GM12878 (cell line): ENCODE results near the gene AGPAT2. TPM values are rescaled to one million over a fixed set of nuclear protein-coding genes. Genes with fewer than 3 reads are reported as not detected.

Source experiments
- ATAC-seq: fragments of 200-7000 bp; cut with Tn5 transposase; 3 replicates; pipeline ENCODE4 v1.9.1; 2020; ENCODE audit warnings: mild to moderate bottlenecking, moderate library complexity
- BruUV-seq: library from RNA; stranded (reverse); fragments of 400-500 nt; replicated peaks from 2 replicates; lab custom pipeline; 2021; lab: Mats Ljungman, UMichigan
- CTCF ChIA-PET: fragments of 300-600 bp; sonication (Branson Sonifier 250); formaldehyde crosslinking; extraction: SDS; loops from one replicate; lab custom pipeline; 2021; ENCODE audit warnings: inconsistent platforms; lab: Yijun Ruan, JAX
- POLR2A ChIA-PET: fragments of 350-600 bp; formaldehyde crosslinking; extraction: SDS; loops from one replicate; lab custom pipeline; 2021; ENCODE audit warnings: inconsistent platforms; lab: Charles Lee
- RAD21 ChIA-PET: fragments of 300-600 bp; sonication (Branson Sonifier 250); formaldehyde crosslinking; loops from one replicate; lab custom pipeline; 2023; ENCODE audit warnings: antibody characterized with exemption; ENCODE audit not compliant: unreplicated experiment; lab: Charles Lee
- SMC1A ChIA-PET: fragments of 300-600 bp; sonication (Branson Sonifier 250); formaldehyde crosslinking; loops from one replicate; lab custom pipeline; 2023; ENCODE audit not compliant: unreplicated experiment, uncharacterized antibody; lab: Charles Lee
- DNase-seq: peaks from one replicate; pipeline ENCODE4 v3.0.0-alpha.2; 2011; ENCODE audit warnings: low read depth, low spot score
- FAIRE-seq: peaks from 3 replicates; lab custom pipeline; 2011; peaks lifted over from hg19 to GRCh38; lab: Jason Lieb, UNC
- H2AFZ ChIP-seq: 2 replicates; pipeline ENCODE4 v1.6.0; 2011; ENCODE audit warnings: low read depth, low read length, control low read depth; ENCODE audit not compliant: control insufficient read depth
- H3K27ac ChIP-seq: 2 replicates; pipeline ENCODE4 v1.5.1; 2011; ENCODE audit warnings: control low read depth; ENCODE audit not compliant: control insufficient read depth, insufficient read depth
- H3K27me3 ChIP-seq, 2 experiments: replicated peaks in 1 of 2; 2 replicates each; pipeline versions ENCODE4 v1.6.0 to v1.6.1; 2011; ENCODE audit warnings: low read length in 1 of 2; ENCODE audit not compliant: control insufficient read depth in 2 of 2, insufficient read depth in 2 of 2
- H3K36me3 ChIP-seq, 2 experiments: 2 replicates each; pipeline ENCODE4 v1.5.1; 2011; ENCODE audit warnings: low read length in 1 of 2; ENCODE audit not compliant: control insufficient read depth in 2 of 2, insufficient read depth in 2 of 2
- H3K4me1 ChIP-seq: 2 replicates; pipeline ENCODE4 v1.6.1; 2011; ENCODE audit warnings: mild to moderate bottlenecking, low read length, moderate library complexity, mixed read lengths; ENCODE audit not compliant: control insufficient read depth, insufficient read depth
- H3K4me2 ChIP-seq: 2 replicates; pipeline ENCODE4 v1.6.0; 2011; ENCODE audit warnings: control low read depth; ENCODE audit not compliant: control insufficient read depth, insufficient read depth
- H3K4me3 ChIP-seq: fragments of 200-600 bp; sonication (generic); 2 replicates; pipeline ENCODE4 v1.5.1; 2016
- H3K79me2 ChIP-seq: 2 replicates; pipeline ENCODE4 v1.6.0; 2011; ENCODE audit warnings: low read length; ENCODE audit not compliant: control insufficient read depth, insufficient read depth
- H3K9ac ChIP-seq: 2 replicates; pipeline ENCODE4 v1.8.0; 2011; ENCODE audit warnings: low read length, control low read depth, mixed read lengths; ENCODE audit not compliant: control insufficient read depth, insufficient read depth
- H3K9me3 ChIP-seq: replicated peaks from 3 replicates; pipeline ENCODE4 v1.5.1; 2011; ENCODE audit warnings: mild to moderate bottlenecking, low read length; ENCODE audit not compliant: control insufficient read depth, insufficient read depth
- H4K20me1 ChIP-seq: 2 replicates; pipeline ENCODE4 v1.6.0; 2011; ENCODE audit not compliant: control insufficient read depth, insufficient read depth
- CHD2 ChIP-seq: IDR thresholded peaks from 2 replicates; pipeline ENCODE4 v1.6.1; 2011; ENCODE audit warnings: low read depth, low read length, improper control_type of control experiment, borderline replicate concordance
- ESRRA ChIP-seq: IDR thresholded peaks from 2 replicates; pipeline ENCODE4 v1.6.1; 2012; ENCODE audit warnings: mild to moderate bottlenecking, low read length, improper control_type of control experiment
- NFXL1 ChIP-seq: fragments of 450-650 bp; IDR thresholded peaks from 2 replicates; pipeline ENCODE4 v1.6.1; 2017; ENCODE audit warnings: antibody characterized with exemption, mild to moderate bottlenecking, borderline replicate concordance
- TARDBP ChIP-seq: IDR thresholded peaks from 2 replicates; pipeline ENCODE4 v1.6.1; 2016; ENCODE audit warnings: borderline replicate concordance
- ZBED1 ChIP-seq: IDR thresholded peaks from 2 replicates; pipeline ENCODE4 v1.6.1; 2016; ENCODE audit warnings: borderline replicate concordance
- ZNF24 ChIP-seq: fragments of 450-650 bp; IDR thresholded peaks from 2 replicates; pipeline ENCODE4 v1.6.1; 2017; ENCODE audit warnings: antibody characterized with exemption, mild to moderate bottlenecking
- ZNF384 ChIP-seq: IDR thresholded peaks from 2 replicates; pipeline ENCODE4 v1.6.1; 2012; ENCODE audit warnings: low read depth, mild to moderate bottlenecking, low read length, improper control_type of control experiment, borderline replicate concordance
- WGBS: methylation state at CpG from one replicate; pipeline ENCODE4 v1.1.6; 2016; ENCODE audit warnings: low lambda C conversion rate; ENCODE audit not compliant: insufficient replicate concordance, insufficient coverage; ENCODE audit errors: missing lambda C conversion rate; 5-methylcytosine and 5-hydroxymethylcytosine counted together
- in situ Hi-C: fragments of 300-500 bp; cut with MboI; formaldehyde crosslinking; loops from 9 replicates; pipeline ENCODE4 v1.14.3; 2018; ENCODE audit warnings: mixed read lengths
- intact Hi-C: fragments of 100-400 bp; cut with micrococcal nuclease; formaldehyde crosslinking; loops from one replicate; pipeline ENCODE4 v1.14.2; 2022; ENCODE audit not compliant: unreplicated experiment
- polyA plus RNA-seq, 11 experiments: library from polyadenylated mRNA; depleted of rRNA in 4 of 11; unstranded in 6 of 11; stranded (reverse) in 5 of 11; fragments of >200 nt; fragmentation: Nextera tagmentation in 4 of 11; fragmentation: Illumina TruSeq in 1 of 11; extraction: Ambion mirVana in 4 of 11; extraction: Trizol in 1 of 11; gene quantifications; 1 replicate in 1 of 11; 2 replicates in 10 of 11; pipeline versions ENCODE4 v1.2.1 to v1.2.3, GENCODE V29; 2011 to 2016; ENCODE audit warnings: inconsistent platforms in 2 of 11, missing spikeins in 2 of 11, low read depth in 1 of 11
- total RNA-seq, 4 experiments: library from RNA; depleted of rRNA in 3 of 4; stranded (reverse); fragments of >200 nt in 3 of 4; fragmentation: Illumina TruSeq in 1 of 4; extraction: Trizol in 1 of 4; gene quantifications; 2 replicates each; pipeline versions ENCODE4 v1.2.1 to v1.2.3, GENCODE V29; 2013 to 2021
- TF ChIP-seq, protein P1 (sequence below): fragments of 450-650 bp; formaldehyde crosslinking; IDR thresholded peaks from 2 replicates; pipeline ENCODE4 v1.5.0; 2022; ENCODE audit warnings: mild to moderate bottlenecking, missing genetic modification characterization

The AGPAT2 gene
- total and polyA plus RNA-seq, 10 of the 15 experiments (the other 5 are each of a cell fraction or from before 2014, with no cell fraction given), result 0.10 to 28.5 (median 18.2) TPM

DNA sequence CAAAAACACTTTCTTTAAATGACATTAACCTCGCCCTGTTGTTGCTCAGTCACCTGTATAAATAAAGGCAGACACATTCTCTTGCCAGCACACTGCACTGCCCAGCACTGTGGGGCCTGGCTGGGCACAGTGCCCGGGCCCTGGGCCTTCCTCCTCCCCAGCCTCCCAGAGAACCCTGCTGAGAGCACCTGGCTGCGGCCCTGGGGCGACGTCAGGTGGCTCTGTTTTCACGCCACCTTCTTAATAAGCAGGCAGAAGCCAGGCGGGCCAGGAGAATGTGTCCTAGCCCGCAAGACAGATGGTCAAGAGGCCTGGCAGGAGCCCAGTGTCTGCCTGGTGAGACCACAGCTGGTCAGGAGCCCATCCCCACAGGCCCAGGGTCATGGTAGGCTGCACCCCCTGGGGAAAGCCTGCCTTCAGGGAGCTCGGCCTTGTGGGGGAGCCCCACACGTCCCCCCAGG lies 8.2 kb upstream of the AGPAT2 start:
- H3K4me2 ChIP-seq, result no peak overlapping the region
- H3K27ac ChIP-seq, result no peak overlapping the region
- no peaks in the 10 kb centered on the region for H3K27me3 ChIP-seq
- H3K9me3 ChIP-seq, result no peaks in the 10 kb centered on the region
- RAD21 ChIA-PET, result interaction anchor here (0.6 kb wide), 1 partner anchor 24 kb away, joined by 4 read pairs; no protein-coding TSS in a partner anchor
- H3K79me2 ChIP-seq, result no peaks in the 10 kb centered on the region
- H4K20me1 ChIP-seq, result no peaks in the 10 kb centered on the region
- H3K36me3 ChIP-seq, result no peaks in the 10 kb centered on the region
- TF ChIP-seq ZNF384, result no peak
- no peak for TF ChIP-seq ZBED1
- no peak for TF ChIP-seq NFXL1
- TF ChIP-seq, protein P1, sequence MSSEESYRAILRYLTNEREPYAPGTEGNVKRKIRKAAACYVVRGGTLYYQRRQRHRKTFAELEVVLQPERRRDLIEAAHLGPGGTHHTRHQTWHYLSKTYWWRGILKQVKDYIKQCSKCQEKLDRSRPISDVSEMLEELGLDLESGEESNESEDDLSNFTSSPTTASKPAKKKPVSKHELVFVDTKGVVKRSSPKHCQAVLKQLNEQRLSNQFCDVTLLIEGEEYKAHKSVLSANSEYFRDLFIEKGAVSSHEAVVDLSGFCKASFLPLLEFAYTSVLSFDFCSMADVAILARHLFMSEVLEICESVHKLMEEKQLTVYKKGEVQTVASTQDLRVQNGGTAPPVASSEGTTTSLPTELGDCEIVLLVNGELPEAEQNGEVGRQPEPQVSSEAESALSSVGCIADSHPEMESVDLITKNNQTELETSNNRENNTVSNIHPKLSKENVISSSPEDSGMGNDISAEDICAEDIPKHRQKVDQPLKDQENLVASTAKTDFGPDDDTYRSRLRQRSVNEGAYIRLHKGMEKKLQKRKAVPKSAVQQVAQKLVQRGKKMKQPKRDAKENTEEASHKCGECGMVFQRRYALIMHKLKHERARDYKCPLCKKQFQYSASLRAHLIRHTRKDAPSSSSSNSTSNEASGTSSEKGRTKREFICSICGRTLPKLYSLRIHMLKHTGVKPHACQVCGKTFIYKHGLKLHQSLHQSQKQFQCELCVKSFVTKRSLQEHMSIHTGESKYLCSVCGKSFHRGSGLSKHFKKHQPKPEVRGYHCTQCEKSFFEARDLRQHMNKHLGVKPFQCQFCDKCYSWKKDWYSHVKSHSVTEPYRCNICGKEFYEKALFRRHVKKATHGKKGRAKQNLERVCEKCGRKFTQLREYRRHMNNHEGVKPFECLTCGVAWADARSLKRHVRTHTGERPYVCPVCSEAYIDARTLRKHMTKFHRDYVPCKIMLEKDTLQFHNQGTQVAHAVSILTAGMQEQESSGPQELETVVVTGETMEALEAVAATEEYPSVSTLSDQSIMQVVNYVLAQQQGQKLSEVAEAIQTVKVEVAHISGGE (CRISPR knock-in tag), result no peak
- TF ChIP-seq TARDBP, result no peak
- TF ChIP-seq ZNF24, result no peak
- no peak for TF ChIP-seq ESRRA
- TF ChIP-seq CHD2, result no peak
- peaks cover 8% of the 10 kb centered on the region for H3K4me1 ChIP-seq
- intact Hi-C loops (no loop called here), in situ Hi-C loops (no loop called here)
- SMC1A ChIA-PET, result no interaction called here
- CTCF ChIA-PET, result interaction anchor here (1.4 to 1.9 kb wide), 2 partner anchors 24 to 31 kb away, joined by 4 read pairs; no protein-coding TSS in a partner anchor
- H3K9ac ChIP-seq, result no peak overlapping the region
- POLR2A ChIA-PET, result no interaction called here
- no peak overlapping the region for H3K4me3 ChIP-seq
- H2AFZ ChIP-seq, result no peak overlapping the region
- BruUV-seq, result no TSS peak
- ATAC-seq (no peak), DNase-seq (no peak), FAIRE-seq (no peak)
- 14% methylated on average over 10 of the region's 10 CpGs for WGBS
